NCI-H446 (cell line): ENCODE results near the gene APCDD1.
"Not testable (repeated sequence)": the region's sequence is repeated elsewhere in the genome, so short reads cannot be mapped to it uniquely, and the experiment has no call there.

Source experiments
- DNase-seq, 2 experiments: peaks; one replicate each; lab custom pipeline; 2025; lab: John Stamatoyannopoulos, UW

Gene APCDD1

DNA sequence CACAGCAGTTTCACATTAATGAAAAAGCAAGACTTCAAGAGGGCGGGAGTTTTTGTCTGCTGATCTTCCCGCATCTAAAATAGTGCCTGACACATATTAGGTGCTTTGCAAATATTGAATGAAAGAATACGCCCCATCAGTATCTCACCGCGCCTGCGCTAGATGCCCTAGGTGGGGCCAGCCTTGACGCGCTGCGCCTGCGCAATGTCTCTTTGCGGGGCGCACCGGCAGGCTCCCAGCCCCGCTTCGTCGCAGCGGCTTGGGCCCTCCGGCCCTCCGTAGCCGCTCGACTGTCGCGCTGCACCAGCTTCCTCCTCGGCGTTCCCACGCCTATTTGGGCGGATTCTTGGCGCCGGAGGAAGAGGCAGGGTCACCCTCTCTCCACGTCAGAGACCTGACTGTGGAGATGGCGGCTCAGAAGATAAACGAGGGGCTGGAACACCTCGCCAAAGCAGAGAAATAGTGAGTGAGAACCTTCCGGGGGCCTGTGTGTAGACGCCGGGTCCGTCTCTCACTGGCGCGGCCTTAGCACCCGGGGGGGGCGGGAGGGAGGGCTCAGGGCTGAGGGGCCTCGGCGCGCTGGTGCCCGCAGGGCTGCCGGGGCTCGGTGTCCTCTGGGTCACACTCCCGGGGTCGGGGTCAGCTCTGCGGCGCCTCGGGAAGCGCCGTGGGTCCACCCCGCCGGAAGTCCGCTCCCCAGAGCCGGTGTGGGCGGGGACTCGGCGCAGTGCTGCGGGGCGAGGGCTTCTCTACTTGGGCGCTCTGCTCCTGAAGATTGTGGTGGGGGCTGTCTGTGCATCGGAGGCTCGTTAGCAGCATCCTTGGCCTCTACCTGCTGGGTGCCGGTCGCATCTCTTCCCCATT is 71.5 kb downstream of the APCDD1 start, which contains the start of gene NAPG:
TSS of gene NAPG (plus strand) at position 331 of the 864 bp plus-strand sequence. CDS start at position 407, 76 bp downstream.
- peak; percentile 66 to 97 for DNase-seq

DNA sequence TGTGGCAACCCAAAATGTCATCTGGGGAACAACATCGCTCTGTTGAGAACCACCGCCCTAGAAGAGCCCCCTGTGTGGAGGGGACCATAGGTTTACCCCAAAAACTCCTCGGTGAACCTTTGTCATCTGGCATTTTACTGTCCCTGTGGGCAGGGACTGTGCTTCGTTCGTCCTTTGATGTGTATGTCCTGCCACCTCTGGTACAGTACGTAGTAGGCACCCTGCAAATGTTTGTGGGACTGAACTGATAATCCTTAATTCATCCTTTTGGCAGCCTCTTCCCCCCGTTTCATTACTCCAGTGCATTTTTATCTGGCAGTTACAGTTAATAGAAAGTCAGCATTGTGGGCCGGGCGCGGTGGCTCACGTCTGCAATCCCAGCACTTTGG is 72.1 kb downstream of the APCDD1 start:
- DNase-seq = no peak

DNA sequence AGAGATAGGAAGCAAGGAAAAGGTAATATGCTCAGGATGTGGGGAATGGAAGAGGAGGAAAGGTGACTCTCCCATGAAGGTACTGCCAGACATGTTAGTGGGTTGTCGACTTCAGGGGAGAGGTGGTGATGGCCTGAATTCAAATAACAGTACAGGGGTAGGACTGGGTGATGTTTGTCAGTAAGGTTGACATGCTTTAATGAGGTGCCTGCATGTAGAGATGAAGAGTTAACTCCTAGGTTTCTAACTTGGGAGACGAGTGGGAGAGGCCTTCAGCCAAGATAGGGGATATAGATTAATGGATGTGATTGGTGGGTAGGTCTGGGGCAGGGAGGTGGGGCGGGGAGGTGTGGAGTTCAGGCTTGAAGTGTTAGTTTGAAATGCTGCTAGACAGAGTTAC is 74.0 kb downstream of the APCDD1 start:
- no peak for DNase-seq

DNA sequence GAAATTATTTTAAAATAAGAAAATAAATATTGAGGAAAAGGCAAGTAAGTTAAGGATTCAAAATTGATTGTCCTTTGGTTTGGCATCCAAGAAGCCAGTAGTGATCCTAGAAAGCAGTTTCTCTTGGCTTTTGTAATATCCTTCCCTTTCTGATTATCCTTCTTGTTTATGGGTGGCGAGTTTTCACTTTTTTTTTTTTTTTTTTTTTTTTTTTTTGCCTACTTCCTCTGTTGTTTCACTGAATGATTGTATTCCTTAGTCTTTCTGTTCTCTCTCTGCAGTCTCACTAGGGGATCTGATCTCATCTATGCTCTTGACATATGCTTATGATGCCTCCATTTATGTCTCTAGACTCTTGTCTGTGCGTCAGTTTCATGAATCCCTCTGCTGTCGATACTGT is 75.6 kb downstream of the APCDD1 start:
- no peak for DNase-seq

DNA sequence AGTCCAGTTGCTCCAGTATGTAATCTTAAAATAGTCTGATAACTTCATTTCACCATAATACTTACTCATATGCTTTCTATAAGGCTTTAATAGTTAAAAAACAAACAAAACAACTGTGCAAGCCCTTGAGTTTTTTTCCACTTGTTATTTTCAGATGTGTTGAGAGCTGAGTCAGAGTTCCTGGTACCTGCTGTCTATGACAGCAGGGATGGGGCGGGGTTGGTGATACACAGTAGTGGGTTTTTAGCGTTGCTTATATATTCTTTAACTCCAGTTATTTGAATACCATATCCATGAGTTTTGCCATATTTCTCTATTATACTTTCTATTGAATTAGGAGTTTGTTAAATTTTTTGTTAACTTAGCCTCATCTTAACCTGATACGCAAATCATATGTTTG is 76.4 kb downstream of the APCDD1 start:
- DNase-seq = no peak

DNA sequence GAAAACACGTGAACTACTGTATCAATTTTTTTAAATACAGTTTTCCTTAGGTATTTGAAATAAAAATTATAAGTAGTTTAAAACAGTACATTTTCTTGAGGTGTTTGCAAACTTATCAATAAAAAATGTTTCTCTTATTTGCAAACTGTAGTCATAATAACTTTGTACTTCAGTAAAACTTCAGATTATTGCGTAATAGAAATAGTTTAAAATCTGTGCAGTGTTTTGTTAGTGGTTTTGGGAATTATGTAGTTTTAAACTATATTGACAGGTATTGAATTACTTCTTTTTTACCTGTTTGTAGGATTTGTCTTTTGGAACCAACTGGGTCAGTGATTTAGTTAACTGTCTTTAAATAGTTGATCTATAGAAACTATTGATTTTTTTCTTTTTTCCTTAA is 78.7 kb downstream of the APCDD1 start:
- no peak for DNase-seq

DNA sequence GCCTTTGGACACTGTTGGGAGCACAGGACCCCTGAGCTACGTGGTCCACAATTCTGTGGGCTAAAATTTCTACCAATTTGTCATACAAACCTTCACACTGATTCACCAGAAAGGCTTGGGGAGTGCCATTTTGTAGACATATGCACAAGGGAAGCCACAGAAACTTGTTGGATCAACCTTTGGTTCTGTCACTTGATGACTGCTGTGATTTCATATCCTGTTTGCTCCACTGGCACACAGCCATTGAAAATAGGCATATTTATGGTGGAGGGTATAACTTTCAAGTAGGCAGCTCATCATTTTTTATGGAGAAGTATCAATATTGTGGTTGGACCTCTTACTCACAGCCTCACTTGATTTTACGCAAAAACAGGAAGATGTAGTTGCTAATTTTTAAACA is 81.8 kb downstream of the APCDD1 start:
- no peak for DNase-seq

DNA sequence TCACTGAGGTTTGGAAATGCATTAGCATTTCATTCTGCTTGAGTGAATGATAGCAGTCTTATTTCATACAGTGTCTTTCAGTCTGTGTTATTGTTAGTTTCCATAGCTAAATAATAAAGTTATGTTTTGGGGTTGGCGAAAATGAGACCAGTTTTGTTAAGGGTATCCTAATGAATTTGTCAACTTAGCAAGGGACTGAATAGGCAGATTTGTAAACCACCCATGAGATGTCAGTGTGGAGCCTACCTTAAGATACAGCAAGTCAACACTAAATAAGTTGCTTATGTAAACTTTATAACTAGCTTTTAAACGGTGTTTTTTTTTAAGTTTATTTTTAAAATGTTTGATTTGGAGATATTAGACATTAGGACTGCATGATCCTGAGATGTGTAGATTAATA is 83.3 kb downstream of the APCDD1 start:
- DNase-seq = no peak

DNA sequence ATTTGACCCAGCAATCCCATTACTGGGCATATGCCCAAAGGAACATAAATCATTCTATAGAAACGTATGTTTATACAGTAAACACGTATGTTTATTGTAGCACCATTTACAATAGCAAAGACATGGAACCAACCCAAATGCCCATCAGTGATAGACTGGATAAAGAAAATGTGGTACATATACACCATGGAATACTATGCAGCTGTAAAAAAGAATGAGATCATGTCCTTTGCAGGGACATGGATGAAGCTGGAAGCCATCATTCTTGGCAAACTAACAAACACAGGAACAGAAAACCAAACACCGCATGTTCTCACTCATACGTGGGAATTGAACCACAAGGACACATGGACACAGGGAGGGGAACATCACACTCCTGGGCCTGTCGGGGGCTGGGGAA is 84.7 kb downstream of the APCDD1 start:
- not testable (repeated sequence) for DNase-seq
